HG03342 (cell line): Measurements from ENCODE around the gene DFFB.

ENCODE experiments used
- ATAC-seq: cut with Tn5 transposase; IDR thresholded peaks from one replicate; pipeline ENCODE4 v1.9.1; 2021; ENCODE audit warnings: mild to moderate bottlenecking, moderate library complexity; ENCODE audit not compliant: unreplicated experiment

The DFFB gene

GRCh38 chr1:3869751-3870301, 12.6 kb downstream of the DFFB start:
- ATAC-seq: no peak

GRCh38 chr1:3871451-3871805, 14.2 kb downstream of the DFFB start:
- no peak for ATAC-seq

- ATAC-seq: no peak
These were observed 15.3 kb downstream of the DFFB start for GRCh38 chr1:3872546-3872945.

GRCh38 chr1:3874736-3875135, 17.5 kb downstream of the DFFB start:
- no peak for ATAC-seq

- no peak for ATAC-seq
These were observed 19.4 kb downstream of the DFFB start for GRCh38 chr1:3876716-3877115.

GRCh38 chr1:3879099-3879498, 21.8 kb downstream of the DFFB start:
- no peak for ATAC-seq

- ATAC-seq: no peak
These were observed 22.6 kb downstream of the DFFB start for GRCh38 chr1:3879787-3880428.

- ATAC-seq: no peak
These were observed 23.3 kb downstream of the DFFB start for GRCh38 chr1:3880429-3881192.

GRCh38 chr1:3881193-3881480, 23.9 kb downstream of the DFFB start:
- ATAC-seq: no peak

GRCh38 chr1:3883194-3883925, 26.1 kb downstream of the DFFB start:
- ATAC-seq: no peak

- no peak for ATAC-seq
These were observed 27.7 kb downstream of the DFFB start for GRCh38 chr1:3884966-3885365.

- no peak for ATAC-seq
These were observed 28.3 kb downstream of the DFFB start for GRCh38 chr1:3885611-3886010.

GRCh38 chr1:3886106-3886670, 28.9 kb downstream of the DFFB start:
- no peak for ATAC-seq

- ATAC-seq: no peak
These were observed 29.4 kb downstream of the DFFB start for GRCh38 chr1:3886691-3887090.

GRCh38 chr1:3888301-3888700, 31.0 kb downstream of the DFFB start:
- no peak for ATAC-seq

- no peak for ATAC-seq
These were observed 32.7 kb downstream of the DFFB start for GRCh38 chr1:3889936-3890335.

- ATAC-seq: no peak
These were observed 33.4 kb downstream of the DFFB start for GRCh38 chr1:3890389-3891328.

GRCh38 chr1:3891329-3891865, 34.1 kb downstream of the DFFB start:
- ATAC-seq: no peak

GRCh38 chr1:3892748-3893147, 35.5 kb downstream of the DFFB start:
- no peak for ATAC-seq

- no peak for ATAC-seq
These were observed 35.9 kb downstream of the DFFB start for GRCh38 chr1:3893190-3893589.
